Muscle of arm (tissue), 12 donors: Measurements from ENCODE around the gene SOCS6. TPM values are rescaled to one million over a fixed set of nuclear protein-coding genes. Genes with fewer than 3 reads are reported as not detected.

Experiments
- DNase-seq: peaks from one replicate; pipeline ENCODE4 v3.0.0-alpha.2; 2013
- polyA plus RNA-seq, 12 donors: library from polyadenylated mRNA; unstranded; fragments of 120-200 nt; gene quantifications; one replicate each; pipeline ENCODE4 v1.2.1, GENCODE V29; 2013; ENCODE audit not compliant: insufficient read length in 12 of 12

SOCS6 gene
- polyA plus RNA-seq, 12 donors, result 16.4 to 23.3 (median 18.6) TPM; not detected in 1

- DNase-seq, result no peak
These were observed 3.7 kb upstream of the SOCS6 start for GRCh38 chr18:70284976-70285620.

DNA sequence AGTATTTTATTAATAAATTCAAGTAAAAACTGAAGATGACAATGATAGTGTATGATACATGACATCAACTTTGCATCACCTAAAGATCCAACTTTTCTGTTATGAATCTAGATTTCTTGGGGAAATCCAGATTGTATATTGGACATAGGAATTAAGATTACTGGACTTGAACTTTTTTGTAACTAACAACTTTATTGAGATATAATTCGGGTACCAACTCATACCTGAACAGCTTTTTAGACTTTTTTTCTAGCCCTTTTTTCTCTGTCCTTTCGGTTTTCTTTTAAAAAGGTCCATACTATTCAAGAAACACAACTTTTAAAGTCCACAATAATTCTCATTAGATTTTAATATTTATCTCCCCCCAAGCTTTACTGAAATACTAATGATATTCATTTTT is 1.1 kb upstream of the SOCS6 start:
- DNase-seq, result no peak

DNA sequence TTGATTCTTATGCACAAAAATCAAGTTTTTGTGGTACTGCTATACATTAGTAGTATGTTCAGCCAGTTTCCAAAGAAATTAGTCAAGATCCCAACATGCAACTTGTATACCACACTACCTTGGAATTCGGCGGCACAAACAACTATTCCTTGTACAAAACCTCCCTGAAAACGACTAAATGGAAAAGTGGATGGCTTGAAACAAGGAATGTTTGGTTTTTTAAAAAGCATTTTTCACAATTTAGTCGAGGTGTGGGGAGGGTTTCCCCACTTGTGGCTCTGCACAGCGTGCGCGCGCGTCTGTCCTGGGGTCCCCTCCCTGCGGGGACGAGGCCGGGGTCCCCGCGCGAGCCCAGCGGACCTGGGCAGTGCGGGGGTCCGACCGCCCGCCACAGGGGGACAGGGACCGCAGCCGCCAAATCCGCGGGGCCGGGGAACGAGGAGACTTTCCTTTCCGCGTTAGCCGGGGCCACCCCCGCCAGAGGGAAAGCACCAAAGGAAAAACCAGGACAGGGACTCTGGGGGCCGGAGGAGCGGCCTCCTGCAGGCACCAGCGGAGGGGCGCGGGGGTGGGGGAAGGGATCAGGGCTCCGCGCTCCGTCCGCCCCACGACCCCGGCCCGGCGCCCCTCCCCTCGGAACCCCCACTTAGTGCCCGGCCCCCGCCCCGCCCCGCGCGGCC is 534 bp upstream of the SOCS6 start:
- peak; percentile 34 for DNase-seq

- DNase-seq, result peak; percentile 24
These were observed 787 bp downstream of the SOCS6 start for GRCh38 chr18:70289351-70290312.

DNA sequence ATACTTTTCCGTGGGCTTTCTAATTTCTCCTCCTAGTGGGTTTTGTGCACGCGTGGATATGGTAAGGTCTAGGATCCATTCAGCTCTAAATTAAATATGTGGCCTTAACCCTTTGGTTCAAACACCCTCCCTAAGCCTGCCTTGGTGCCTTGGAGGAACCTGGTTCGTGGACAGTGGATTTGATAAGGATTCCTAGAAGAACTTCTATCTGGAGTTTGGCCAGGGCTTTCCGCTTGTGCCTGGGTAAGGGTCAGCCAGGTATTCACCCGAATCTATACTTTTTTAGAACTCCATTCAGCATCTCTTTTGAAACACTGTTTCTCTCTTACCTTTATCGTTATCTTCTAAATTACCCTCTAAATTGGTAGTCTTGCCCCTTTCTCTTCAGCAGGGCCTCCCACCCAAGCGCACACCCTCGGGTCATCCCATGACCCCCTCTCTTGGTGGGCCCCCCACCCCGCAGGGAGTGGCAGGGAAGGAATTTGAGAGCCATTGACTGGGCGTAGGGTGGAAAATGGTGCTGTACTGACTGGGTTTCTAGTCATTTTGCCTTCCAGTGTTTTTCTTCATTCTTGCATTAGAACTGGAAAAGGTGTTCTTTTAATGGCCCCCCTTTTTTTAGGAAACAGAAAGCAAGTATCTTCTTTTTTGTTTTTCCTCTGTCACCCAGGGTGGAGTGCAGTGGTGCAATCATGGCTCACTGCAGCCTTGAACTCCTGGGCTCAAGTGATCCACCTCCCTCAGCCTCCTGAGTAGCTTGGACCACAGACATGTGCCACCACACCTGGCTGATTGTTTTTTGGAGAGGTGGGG is 1.8 kb downstream of the SOCS6 start:
- no peak for DNase-seq

DNA sequence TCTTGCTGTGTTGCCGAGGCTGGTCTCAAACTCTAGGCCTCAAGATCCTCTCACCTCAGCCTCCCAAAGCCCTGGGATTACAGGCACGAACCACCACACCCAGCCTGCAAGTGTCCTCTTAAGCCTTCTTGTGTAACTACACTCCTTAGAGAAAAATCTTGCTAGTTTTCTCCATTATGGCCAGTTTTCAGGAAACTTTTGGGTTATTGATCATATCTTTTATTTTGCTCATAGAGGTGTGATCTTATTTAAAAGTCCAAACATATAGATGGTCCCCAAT is 2.4 kb downstream of the SOCS6 start:
- DNase-seq, result no peak

- no peak for DNase-seq
These were observed 3.8 kb downstream of the SOCS6 start for GRCh38 chr18:70292628-70293027.

- DNase-seq, result no peak
These were observed 4.3 kb downstream of the SOCS6 start for GRCh38 chr18:70293166-70293565.

DNA sequence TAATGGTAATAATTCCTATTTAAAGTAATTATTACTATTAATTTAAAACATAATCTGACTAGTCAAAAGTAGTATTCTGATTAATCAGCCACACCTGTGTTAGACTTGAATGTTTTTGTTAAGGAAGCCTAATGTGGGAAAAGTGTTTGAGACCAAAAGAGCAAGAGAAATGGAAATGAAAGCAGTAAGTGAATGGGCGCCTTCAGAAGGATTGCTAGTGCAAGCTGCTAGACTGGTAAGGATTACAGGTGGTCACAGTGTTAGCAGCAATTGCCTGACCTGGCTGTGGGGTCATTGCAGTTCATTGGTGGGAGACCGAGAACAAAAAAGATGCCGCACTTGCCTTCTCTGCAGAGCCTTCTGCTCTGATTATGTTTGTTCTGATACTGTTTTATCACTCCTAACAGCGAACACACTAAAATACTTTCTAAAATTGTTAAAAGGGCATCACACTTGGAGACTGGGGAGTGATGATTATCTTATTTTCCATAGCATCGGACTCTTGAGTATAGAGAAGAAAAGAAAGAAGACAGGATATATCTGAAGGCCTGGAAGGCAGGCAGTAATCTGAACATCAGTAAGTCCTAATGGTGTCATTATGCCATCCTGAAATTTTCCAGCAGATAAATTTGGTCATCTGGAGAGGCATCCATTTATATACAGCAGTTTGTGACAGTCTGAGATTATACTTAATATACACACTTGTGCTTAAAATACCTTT is 5.8 kb downstream of the SOCS6 start:
- no peak for DNase-seq

DNA sequence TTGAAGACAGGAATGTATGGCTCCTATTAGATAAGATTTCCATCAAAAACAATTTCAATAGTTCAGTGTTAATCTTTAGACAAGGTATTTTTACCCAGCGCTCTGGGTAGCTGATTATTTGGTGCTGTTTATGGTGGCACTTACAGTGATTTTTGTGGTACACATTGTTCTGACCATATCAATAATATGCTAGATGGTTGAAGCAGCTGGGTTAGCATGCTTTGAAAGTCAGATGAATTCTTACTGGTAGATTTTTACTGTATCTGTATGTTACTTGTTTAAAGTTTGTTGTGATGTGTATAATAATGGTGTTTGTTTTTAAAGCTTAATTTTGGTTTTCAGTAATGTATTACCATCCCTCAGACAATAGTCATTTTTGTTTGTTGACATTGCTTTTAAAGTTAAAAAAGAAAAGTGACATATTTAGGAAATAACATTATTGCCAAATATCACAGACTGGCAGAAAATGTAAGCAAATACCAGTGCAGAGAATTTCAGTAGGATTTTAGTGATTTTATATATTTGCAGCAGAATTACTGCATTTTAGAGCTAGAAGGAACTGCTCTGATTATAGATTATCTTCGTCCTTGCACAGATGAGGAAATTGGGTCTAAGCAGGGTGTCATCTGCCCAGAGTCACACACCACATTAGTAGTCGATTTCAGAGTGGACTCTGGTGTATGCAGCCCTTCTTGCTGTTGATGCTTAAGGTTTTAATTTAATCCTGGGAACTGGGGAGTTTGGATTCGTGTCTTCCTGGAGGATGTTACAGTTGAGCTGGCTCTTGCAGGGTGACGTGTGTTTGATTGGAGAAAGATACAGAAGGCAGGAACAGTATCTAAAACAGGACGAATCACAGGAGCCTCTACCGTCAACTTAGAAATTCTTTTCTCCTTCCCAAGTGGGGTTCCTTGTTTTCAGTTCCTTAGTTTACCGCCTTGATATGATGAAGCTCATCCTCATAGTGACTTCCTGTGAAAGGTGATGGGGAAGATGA is 6.6 kb downstream of the SOCS6 start:
- no peak for DNase-seq

- DNase-seq, result no peak
These were observed 7.4 kb downstream of the SOCS6 start for GRCh38 chr18:70296289-70296688.

- DNase-seq, result no peak
These were observed 7.9 kb downstream of the SOCS6 start for GRCh38 chr18:70296781-70297180.

- no peak for DNase-seq
These were observed 10.5 kb downstream of the SOCS6 start for GRCh38 chr18:70299393-70299792.

- no peak for DNase-seq
These were observed 12.8 kb downstream of the SOCS6 start for GRCh38 chr18:70301667-70302066.

GRCh38 chr18:70308555-70309294 is 19.9 kb downstream of the SOCS6 start:
- DNase-seq, result no peak

GRCh38 chr18:70310560-70311320 is 21.9 kb downstream of the SOCS6 start:
- DNase-seq, result no peak

- DNase-seq, result no peak
These were observed 22.9 kb downstream of the SOCS6 start for GRCh38 chr18:70311726-70312125.

DNA sequence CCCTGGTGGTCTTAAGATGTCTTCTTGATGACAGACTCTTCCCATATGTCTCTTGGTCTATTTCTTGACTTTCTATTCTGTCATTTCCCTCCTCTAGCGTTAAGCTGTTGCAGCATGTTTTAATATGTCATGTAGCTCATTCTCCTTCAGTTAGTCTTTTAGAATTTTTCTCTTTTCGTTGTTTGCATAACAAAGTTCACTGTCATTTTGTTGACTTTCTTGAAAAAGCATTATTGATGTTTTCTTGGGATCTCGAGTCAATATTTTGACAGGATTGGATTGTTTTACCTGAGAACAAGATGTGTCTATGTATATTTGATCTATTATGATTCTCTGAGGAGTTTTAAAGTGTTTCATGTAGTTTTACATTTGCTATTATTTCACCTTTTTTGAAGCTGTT is 24.8 kb downstream of the SOCS6 start:
- DNase-seq, result no peak
